HG03039 (cell line): ENCODE data around the gene NBEA.
A peak's percentile ranks its signal among the peaks of the same experiment; 100 is the strongest.
"Not testable (repeated sequence)": the region's sequence is repeated elsewhere in the genome, so short reads cannot be mapped to it uniquely, and the experiment has no call there.

Experiments
- ATAC-seq: cut with Tn5 transposase; IDR thresholded peaks from one replicate; pipeline ENCODE4 v1.9.1; 2021; ENCODE audit warnings: mild to moderate bottlenecking, moderate library complexity; ENCODE audit not compliant: unreplicated experiment

NBEA gene

DNA sequence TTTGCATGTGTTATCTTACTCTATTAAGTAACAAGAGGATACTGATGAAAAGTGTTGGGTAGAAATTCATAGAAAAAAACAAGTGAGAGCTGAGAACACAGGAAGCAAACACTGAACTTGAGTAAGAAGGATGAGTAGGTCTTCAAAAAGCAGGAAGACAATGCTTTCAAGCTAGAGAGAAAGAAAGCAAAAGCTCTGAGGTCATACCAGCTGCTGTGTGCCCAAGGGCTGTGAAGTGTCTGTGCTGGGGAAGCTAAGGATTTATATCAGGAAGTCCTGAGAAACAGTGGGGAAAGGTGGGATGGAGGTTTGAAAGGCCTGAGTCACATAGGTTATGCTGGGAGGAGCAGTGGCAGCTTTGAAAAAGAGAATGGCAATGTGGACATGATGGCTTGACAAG is 679.9 kb downstream of the NBEA start:
- ATAC-seq = no peak

- no peak for ATAC-seq
These were observed 687.0 kb downstream of the NBEA start for GRCh38 chr13:35629026-35629425.

DNA sequence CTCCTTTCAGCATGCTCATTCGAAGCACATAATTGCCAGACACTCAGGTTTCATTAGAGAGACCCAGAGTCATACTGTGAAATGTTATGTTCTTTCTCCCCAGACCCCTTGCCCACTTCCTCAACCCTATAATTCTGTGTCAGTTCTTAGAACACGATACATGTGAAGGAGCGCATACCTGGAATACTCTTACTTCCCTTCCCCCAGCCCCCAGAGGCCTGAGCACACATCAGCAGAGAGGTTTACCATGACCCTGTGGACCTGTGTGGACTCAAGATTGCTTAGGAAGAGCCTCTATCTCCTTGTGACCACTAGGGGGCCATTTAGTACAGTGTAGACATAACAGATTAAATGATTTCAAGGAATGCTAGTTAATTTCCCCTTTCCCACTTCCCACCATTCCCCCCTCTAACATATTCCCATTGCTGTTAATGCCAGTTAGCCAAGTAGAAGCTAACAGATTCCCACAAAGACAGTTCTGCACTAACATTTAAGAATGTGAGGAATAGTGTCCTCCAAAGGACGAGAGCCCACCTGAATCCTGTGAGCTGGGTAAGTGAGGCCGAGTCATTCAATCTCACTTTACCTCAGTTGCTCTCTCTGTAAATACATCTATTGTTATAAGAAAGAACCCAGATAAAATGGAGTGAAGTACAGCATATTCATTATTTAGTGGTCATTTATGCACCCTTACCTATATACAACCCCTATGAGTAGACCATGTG is 688.6 kb downstream of the NBEA start:
- peak; percentile 88 for ATAC-seq

- no peak for ATAC-seq
These were observed 689.6 kb downstream of the NBEA start for GRCh38 chr13:35631666-35632065.

DNA sequence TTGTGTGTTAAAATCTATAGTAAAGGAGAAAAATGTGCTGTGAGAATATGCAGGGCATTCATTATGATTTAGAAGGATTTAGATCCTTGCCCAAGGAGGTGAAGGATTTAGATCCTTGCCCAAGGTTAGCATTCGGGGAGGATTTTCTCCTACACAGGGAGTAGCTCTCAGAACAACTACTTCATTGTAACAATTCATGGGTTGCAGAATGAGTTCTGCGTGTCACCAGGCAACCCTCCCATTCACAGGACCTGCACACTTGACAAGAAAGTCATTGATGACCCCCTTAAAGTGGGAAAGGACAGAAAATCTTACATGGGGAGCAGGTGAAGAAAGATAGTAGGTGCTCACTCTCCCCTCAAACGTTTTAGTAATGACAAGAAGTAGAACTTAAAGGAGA is 701.6 kb downstream of the NBEA start:
- ATAC-seq = no peak

DNA sequence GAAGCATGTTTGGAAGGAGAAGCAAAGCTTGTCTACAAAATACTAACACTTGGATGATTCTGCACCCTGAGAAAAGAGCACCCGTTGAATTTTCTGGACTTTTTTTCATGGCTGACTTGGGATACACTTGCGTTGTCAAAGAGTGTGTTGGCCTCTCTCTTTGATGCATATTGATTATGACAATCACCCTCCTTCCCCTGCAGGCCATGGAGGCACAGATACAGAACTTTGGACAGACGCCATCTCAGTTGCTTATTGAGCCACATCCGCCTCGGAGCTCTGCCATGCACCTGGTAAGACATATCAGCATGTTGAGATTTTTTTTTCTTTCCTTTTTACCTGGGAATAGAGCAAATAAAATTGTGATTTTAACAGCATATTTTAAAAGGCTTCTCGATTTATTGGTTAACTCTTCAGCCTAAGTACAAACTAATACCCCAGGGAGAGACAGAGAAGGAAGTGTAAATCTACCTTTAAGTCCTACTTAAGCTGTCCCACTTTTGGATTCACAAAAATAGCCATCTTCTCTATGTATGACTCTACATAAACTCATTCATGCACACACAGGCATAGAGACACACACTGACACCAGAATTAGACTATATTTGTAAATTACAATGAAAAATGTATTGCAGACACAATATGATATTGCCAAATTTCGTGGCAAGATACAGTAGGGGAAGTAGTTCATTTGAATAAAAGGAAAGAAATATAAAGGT is 704.1 kb downstream of the NBEA start:
- no peak for ATAC-seq

- no peak for ATAC-seq
These were observed 706.1 kb downstream of the NBEA start for GRCh38 chr13:35648201-35648600.

DNA sequence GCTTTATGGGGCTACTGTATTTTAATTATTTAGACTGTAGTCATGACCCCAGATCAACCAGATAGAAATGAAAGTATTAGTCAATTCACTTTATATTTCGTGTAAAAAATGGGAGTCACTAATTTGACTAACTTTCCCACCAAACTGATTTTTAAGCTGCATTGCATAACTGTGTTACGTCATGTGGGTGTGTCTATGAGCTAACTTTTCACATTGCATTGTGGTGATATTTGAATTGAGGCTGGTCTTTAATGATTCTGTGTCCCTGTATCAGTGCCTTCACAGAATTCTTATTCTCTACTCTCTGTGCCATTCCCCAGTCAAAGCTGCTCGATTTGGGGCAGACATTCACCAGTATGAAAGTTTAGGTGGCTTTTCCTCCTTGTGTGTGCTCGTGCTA is 707.1 kb downstream of the NBEA start:
- ATAC-seq = no peak

GRCh38 chr13:35659796-35660195 is 717.7 kb downstream of the NBEA start:
- no peak for ATAC-seq

DNA sequence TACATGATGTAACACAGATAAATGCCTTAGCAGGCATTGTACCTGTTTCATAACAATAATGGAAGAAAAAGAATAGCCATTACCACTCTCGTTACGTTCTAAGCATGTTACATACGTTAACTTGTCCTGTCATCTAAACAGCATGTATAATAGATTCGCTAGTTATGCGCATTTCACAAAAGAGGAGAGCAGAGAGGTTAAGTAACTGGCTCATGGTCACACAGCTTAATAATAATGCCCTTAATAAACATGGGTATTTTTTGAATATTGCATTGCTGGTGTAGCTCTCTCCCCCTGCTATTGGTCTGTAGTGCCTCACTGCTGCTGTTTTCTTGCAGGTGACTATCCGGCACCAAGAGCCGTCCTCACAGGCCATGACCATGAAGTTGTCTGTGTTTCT is 722.7 kb downstream of the NBEA start:
- no peak for ATAC-seq

- no peak for ATAC-seq
These were observed 727.3 kb downstream of the NBEA start for GRCh38 chr13:35669321-35669720.

DNA sequence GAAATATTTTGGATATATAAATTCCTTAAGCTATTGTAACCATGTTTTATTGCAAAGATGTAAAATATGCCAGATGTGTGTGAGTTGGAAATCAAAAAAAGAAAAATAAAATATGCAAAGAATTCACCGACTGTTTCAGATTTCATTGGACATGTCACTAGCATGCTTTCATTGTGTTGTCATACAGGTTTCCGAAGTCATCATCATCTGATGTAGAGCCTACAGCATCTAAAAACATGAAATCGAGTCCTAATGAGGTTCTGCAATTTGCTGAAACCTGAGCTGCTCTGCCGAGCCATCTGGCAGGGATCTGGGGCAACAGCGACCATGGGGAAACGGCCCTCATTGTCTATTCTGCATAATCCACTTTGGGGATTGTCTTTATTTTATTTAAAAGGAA is 730.5 kb downstream of the NBEA start:
- ATAC-seq = no peak

- ATAC-seq = no peak
These were observed 733.6 kb downstream of the NBEA start for GRCh38 chr13:35675651-35676050.

DNA sequence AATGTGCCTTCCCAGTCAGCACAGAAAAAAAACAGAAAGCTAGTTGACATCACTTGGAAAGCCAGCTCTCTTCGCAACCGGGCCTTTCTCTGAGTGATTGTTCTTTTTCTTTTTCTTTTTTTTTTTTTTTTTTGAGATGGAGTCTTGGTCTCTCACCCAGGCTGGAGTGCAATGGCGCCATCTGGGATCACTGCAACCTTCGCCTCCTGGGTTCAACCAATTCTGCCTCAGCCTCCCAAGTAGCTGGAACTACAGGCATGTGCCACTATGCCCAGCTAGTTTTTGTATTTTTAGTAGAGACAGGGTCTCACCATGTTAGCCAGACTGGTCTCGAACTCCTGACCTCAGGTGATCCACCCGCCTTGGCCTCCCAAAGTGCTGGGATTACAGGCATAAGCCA is 735.8 kb downstream of the NBEA start:
- not testable (repeated sequence) for ATAC-seq

DNA sequence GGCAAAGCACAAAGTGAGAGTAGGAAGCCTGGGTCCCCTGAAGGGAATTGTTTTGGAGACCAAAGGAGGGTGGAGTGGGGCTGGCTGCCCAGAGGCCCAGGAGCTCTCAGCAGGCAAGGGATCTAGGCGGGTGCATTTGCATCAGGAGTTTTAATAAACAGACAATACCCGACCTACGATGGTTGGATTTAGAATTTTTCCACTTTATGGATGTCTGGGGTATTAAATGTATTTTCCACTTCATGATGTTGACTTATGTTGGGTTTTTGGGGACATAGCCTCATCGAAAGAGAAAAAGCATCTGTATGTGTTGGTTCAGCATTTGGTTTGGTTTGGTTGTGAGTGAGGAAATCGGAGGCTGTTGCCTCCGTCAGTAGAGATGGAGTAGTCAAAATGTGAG is 739.6 kb downstream of the NBEA start:
- no peak for ATAC-seq

DNA sequence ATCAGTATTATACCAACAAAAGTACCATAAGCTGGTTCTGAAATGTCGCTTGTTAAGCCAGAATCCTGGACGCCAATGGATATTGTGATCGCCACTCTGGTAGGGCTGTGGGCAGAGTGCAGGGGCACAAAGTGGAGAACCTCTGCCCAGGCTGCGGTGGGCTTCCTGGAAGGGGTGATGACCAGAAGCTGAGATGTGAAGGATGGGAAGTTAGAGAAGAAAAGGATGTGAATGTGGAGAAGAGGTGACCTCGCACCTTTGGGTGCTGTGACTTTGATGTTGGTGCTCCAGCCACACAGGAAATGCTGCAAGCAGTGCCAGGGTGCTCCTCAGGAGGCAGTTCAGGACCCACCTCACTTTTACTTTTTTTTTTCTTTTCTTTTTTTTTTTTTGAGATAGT is 742.4 kb downstream of the NBEA start:
- ATAC-seq = no peak

DNA sequence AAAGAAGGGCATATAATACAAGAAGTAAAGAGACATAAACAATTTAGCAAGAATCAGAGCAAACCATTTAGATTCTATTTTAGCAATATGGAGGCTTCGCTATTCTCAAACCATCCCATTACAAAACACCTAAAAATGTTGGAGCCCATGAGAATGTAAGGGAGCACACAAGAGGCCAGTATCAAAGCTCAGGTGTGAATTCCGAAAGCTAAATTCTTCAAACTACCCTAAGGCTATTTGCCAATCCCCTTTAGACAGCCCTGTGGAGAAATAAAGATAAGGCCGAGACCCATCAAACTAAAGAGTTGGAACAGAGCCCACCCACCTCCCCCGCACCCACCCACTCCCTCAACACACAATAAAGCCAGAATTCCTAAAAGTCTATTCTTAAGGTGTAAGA is 745.3 kb downstream of the NBEA start:
- ATAC-seq = no peak

DNA sequence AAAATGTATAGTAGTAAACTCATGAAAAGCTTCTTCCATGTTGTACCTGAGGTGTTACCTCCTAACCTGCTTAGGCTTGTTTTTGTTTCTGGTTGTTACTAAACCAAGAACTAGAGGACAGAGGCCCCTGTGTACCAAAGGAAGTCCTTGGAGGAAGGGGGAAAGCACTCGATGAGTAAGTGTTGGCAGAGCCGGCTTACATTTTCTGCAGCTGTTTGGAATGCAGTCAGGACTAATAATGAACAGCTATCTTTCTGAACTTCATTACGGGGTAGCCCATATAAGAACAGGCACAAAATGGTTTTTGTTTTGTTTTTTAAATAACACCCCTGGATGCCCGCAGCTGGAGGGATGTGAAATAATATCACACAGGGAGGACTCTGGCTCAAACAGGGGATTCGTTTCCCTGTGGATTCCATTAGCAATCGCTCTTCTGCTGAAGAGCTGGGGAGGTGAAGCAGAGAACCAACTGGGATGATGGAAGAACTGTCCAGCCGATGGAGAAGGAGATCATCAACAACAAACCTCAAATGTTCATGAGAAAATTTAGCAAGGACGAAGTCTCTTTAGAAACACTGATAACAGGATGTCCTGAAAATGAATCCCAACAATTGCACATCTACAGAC is 748.6 kb downstream of the NBEA start:
- no peak for ATAC-seq

- no peak for ATAC-seq
These were observed 751.2 kb downstream of the NBEA start for GRCh38 chr13:35693134-35693784.

DNA sequence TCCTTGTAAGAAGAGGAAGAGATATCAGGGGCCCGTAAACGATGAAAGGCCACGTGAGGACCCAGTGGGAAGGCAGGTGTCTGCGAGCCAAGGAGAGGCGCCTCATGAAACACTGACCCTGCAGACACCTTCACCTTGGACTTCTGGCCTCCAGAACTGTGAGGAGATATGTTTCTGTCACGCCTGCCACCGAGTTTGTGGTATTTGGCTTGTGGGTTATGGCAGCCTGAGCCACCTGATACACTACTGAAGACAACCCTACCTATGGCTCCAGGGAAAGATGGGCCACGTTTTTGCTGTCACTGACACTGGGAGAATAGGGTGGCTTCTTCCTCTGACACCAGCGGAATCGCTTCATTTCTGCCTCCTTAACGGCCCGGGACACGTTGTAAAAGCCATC is 752.0 kb downstream of the NBEA start:
- ATAC-seq = no peak

DNA sequence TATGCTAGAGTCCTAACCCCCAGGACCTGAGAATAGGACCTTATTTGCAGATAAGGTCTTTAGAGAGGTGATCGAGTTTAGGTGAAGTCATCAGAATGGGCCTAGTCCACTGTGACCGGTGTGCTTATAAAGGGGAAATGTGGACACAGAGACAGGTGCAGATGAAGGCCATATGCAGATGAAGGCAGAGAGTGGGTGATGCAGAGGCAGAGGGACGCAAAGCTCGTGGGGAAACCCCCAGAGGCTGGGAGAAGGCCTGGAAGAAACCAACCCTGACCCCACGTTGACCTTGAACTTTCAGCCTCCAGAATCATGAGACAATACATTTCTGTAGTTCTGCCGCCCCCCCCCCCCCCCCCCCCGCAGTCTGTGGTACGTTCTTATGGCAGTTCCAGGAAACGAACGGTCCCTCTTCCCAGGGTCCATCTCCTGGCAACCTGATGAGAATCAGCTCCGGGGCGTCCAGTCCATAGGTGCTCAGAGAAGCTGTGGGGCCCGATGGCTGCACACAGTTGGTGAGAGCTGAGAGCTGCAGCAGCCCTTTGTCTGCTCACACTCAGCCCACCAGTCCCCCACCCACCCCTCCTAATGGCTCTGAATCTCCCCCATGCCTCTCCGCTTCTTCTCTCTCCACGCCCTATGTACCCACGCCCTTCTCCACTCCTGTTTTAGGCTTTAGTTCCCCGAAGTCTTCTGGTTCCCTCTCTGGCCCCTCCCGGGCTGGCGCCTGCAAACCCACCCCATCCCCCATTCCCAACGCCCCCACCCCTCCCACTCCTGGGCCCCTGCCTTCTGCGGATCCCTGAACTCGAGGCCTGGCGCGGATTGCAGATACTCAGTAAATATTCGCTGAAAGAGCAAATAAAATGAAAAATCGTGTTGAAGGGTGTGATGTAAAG is 752.7 kb downstream of the NBEA start:
- no peak for ATAC-seq
